ENCODE results near the gene PDZD7.
"Not testable (repeated sequence)": the region's sequence is repeated elsewhere in the genome, so short reads cannot be mapped to it uniquely, and the experiment has no call there.

The PDZD7 gene

DNA sequence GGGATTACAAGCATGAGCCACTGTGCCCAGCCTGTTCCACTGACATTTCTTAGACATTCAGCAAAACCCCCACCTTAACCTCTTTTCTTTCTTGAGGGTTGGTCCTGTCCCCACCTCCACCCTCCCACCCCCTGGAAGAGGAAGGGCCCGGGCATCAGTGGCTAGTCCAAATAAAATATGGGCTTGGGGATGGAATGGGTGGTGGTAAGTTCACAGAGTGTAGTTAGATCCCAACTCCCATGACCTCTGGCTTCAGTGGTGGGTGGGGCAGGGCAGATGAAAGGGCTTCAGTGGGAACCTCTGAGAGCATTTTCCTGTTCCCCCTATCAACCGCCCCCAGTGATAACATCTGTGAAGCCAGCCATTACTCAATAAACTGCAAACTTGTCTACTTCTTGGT is 9.9 kb upstream of the PDZD7 start:
- no peak for DNase-seq (ENCODE audit: low spot score)

GRCh38 chr10:101040061-101040460 is 9.1 kb upstream of the PDZD7 start:
- DNase-seq (ENCODE audit: low spot score): no peak

GRCh38 chr10:101038484-101038883 is 7.6 kb upstream of the PDZD7 start:
- no peak for DNase-seq (ENCODE audit: low spot score)

GRCh38 chr10:101036726-101037125 is 5.8 kb upstream of the PDZD7 start:
- no peak for DNase-seq (ENCODE audit: low spot score)

GRCh38 chr10:101035916-101036702 is 5.2 kb upstream of the PDZD7 start:
- DNase-seq (ENCODE audit: low spot score): no peak

DNA sequence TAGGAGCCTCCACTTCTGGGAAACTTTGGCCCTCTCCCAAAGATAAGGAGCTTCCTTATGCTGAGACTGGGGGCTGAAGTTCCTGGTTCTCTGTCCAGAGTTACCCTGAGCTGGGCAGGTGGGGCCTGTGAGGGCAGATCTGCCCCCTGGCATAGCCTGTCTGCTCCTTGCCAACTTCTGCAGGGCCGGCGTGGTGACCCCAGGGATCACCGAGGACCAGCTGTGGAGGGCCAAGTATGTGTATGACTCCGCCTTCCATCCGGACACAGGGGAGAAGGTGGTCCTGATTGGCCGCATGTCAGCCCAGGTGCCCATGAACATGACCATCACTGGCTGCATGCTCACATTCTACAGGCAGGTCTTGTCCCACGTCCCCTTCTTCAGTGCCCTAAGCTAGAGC is 4.4 kb upstream of the PDZD7 start:
- DNase-seq (ENCODE audit: low spot score): no peak

GRCh38 chr10:101034404-101034803 is 3.5 kb upstream of the PDZD7 start:
- DNase-seq (ENCODE audit: low spot score): not testable (repeated sequence)

DNA sequence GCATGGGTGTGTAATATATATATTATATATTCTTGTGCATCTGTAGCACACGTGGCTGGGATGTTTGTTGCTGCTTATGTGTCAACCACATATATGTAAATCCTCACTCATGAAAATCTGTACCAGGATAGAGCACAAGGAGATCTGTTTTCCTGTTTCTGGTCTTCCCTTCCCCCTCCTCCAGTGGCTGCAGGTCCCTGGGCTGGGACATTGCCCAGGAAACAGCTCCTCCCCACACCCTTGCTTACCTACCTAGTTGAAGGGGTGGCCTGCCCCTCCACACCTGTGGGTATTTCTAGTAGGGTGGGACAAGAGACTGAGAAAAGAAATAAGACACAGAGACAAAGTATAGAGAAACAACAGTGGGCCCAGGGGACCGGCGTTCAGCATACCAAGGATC is 2.3 kb upstream of the PDZD7 start:
- DNase-seq (ENCODE audit: low spot score): no peak

DNA sequence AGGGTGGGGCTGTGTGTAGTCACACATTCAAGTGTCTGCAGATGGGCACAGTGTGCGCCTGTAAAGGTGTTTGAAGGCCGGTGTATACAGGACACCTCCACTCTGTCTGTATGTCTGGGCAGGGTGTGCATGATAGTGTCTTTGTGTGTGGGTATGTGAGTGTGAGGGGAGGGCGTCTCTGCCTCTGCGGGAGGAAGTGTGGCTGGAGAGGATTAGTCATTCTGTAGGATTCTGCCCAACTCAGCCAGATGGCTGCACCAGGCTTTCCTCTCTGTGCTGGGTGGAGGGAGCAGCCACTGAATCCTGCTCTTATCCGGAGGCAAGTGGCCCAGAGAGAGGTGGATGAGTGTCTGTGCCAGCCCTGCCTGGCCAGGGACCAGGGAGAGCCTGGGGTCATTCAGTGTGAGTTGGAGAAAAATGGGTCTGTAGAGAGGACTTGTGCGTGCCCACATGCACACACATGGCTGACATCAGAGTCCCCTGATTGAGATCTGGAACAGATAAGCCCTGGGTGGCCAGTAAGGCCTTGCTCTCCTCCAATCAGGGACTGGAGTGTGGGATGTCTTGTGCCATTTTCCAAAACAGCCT is 1.8 kb upstream of the PDZD7 start:
- no peak for DNase-seq (ENCODE audit: low spot score)

DNA sequence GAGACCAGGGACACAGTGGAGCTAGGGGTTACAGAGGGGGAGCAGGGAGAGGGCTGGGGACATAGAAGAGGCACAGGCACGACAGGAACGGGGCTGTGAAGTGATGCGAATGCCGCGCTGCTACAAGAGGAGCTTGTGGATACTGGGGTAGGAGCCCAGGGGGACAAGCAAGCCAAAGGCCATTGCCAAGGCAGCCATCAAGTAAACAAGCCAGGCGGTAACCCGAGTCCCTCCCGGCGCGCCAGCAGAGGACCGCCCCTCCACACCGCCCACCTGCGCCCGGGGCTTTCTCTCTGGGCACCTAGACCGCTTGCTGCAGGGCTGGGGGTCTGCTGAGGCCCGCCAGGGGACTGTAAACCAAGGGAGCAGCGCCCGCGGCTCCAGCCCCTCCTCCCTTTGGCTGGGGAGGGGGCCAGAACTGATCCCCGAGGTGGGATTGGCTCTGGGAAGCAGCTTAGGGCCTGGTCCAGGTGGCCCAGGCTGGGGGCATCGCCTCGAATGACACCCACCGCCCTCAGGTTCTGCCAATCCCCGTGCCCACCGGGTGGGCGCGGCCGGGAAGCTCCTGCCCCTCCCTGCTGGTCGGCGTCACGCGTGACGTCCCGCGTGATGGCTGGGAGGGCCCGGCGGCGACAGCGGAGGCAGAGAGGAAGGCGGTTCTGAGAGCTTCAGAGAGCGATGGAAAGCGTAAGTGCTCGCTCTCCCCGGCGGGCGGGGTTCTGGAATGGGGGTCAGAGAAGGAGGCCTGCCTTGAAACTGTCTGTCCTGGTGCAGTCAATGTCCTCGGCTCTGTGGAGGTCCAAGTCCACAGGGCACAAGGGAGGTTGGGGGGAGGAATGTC is 1.1 kb upstream of the PDZD7 start:
- DNase-seq (ENCODE audit: low spot score): no peak

DNA sequence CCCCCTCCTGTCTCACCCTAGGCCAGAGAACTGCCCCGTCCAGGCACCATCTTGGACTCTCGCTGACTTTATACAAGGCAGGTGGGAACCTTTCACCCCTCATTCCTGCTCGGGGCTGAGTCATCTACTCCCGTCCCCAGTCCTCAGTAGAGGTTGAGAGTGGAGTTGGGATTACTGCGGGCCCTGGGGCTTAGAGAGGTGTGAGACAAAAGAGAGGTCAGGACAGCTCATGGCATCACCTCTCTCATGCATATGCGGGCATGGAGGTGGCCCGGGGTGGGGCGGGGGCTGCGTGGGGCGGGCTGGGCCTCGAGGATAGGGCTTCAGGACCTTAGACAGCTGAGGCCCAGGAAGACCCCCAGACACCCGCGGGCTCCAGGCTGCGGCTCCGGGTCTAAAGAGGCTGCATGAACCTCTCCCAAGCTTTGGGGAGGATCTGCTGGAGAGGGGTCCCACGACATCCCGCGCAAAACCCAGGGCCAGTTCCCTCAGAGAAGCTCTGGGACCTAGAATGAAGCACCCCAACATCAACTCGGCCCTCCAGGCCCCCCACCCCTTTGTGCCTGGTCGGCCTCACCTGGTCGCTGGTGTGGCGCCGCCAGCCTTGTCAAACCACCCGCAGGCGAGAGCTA is 317 bp downstream of the PDZD7 start:
- DNase-seq (ENCODE audit: low spot score): no peak

GRCh38 chr10:101029520-101030295 is 1.2 kb downstream of the PDZD7 start:
- no peak for DNase-seq (ENCODE audit: low spot score)

GRCh38 chr10:101028446-101029337 is 2.2 kb downstream of the PDZD7 start:
- DNase-seq (ENCODE audit: low spot score): no peak

DNA sequence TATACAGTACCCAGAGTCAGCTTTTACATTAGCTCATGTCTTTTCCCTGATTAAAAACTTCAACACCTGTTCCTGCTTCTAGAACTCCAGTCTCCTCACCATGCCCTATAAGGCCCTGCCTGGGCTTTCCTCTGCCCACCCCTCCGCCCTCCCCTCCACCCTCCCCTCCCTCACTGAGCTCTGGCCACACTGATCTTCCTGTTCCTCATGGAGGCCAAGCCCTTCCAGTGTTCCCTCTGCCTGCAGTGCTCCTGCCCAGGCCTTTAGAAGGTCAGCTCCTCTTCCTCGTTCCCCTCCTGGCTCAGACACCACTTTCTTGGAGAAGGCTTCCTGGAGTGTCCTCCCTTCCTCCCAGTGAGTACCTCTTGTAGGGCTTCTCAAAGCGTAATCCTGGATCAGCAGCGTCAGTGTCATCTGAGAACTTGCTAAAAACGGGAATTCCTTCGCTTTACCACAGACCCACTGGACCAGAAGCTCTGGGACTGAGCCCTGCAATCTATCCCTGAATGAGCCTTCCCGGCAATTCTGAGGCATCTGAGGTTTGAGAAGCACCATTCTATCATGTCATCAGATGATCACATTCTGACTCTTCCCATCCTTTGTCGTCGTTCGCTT is 3.7 kb downstream of the PDZD7 start:
- no peak for DNase-seq (ENCODE audit: low spot score)

DNA sequence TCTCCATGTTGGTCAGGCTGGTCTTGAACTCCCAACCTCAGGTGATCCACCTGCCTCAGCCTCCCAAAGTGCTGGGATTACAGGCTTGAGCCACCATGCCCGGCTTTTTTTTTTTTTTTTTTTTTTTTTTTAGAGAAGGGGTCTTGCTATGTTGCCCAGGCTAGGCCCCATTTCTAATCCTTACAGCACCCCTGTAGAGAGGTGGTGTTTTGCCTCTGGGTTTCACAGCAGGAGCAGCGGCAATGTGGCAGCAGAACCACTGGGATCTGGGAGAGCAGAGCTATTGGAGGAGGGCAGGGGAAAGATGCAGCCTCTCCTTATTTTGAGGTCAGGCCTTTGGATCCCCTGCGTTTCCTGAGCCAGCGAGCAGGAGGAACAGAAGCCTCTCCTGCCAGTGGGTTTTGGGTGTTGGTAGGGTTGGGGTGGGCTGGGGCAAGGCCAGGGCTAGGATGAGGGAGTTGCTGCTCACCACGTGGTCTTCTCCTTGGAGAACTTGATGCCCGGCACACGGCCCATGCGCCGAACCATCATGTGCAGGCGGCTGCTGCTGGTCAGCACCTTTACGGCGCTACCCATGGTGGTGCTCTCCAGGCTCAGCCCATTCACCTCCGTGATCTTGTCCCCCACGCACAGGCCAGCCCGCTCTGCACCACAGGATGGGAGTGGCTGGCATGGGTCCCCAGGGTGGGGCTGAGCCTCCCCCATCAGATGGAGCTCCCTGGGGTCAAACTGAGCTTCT is 7.8 kb downstream of the PDZD7 start:
- no peak for DNase-seq (ENCODE audit: low spot score)

DNA sequence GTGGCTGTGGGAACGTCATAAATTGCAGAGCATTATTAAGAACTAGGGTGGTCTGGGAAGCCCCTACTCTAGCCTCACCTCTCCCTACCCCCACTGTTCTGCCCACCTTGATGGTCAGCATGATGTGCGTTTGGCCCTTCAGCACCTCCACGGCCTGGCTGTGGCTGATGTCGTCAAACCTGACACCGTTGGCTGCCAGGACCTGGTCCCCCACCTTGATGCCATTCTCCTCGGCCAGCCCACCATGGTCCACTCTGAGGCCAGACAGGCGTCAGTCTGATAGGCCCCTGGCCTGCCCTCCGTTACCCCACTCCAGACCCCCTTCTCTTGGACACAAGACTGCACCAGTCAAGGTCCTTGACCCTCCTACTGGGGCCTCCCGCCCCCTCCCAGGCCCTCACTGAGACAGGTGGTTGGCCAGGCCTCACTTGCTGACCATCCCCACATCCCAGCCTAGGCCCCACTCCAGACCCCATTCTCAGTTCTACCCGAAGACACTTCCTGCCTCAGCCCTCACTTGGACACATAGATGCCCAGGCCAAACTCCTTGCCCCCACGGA is 9.2 kb downstream of the PDZD7 start:
- DNase-seq (ENCODE audit: low spot score): no peak

DNA sequence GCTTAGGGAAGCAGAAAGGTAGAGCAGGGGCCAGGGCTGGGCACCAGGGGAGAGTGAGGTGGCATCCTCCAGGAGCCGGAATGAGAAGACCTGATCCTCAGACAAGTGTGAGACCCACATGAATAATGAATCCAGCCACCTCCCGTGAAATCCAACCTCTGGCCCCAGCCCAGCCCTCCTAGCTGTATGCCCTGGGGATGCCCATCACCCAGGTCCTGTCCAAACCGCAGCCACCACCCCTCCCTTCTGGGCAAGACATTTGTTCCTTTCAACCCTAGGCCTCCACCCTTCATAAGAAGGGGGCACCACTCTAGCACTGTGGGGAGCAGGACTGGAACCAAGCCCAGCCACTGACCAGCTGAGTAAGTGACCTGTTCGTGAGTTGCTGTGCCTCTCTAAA is 9.7 kb downstream of the PDZD7 start:
- DNase-seq (ENCODE audit: low spot score): no peak

- DNase-seq (ENCODE audit: low spot score): no peak
Measured at GRCh38 chr10:101020427-101021075, 10.4 kb downstream of the PDZD7 start.

DNA sequence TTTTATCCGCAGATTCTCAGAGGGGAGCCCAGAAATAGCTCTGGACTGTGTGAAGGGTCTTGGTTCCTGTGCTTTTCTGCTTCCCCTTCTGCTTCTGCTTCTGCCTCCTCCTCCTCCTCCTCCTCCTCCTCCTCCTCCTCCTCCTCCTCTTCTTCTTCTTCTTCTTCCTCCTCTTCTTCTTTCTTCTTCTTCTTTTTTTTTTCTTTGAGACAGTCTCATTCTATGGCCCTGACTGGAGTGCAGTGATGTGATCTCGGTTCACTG is 11.6 kb downstream of the PDZD7 start:
- no peak for DNase-seq (ENCODE audit: low spot score)

All from HuH-7.5 (cell line).